Ishikawa (cell line): ENCODE results near the gene LYSET.

Experiments
- CEBPB ChIP-seq: IDR thresholded peaks from 2 replicates; pipeline ENCODE4 v1.6.1; 2012
- CREB1 ChIP-seq: IDR thresholded peaks from 2 replicates; pipeline ENCODE4 v1.6.1; 2012; ENCODE audit warnings: low read depth
- EGR1 ChIP-seq: IDR thresholded peaks from 2 replicates; pipeline ENCODE4 v1.6.1; 2012
- EP300 ChIP-seq: IDR thresholded peaks from 2 replicates; pipeline ENCODE4 v1.6.1; 2012; ENCODE audit warnings: borderline replicate concordance
- FOXM1 ChIP-seq: IDR thresholded peaks from 2 replicates; pipeline ENCODE4 v1.6.1; 2012; ENCODE audit warnings: low read depth, borderline replicate concordance
- NFIC ChIP-seq: IDR thresholded peaks from 2 replicates; pipeline ENCODE4 v1.6.1; 2012
- RAD21 ChIP-seq: IDR thresholded peaks from 2 replicates; pipeline ENCODE4 v1.6.1; 2012; ENCODE audit warnings: low read depth
- REST ChIP-seq: IDR thresholded peaks from 2 replicates; pipeline ENCODE4 v1.6.1; 2012; ENCODE audit warnings: low read depth, mild to moderate bottlenecking
- TAF1 ChIP-seq: IDR thresholded peaks from 2 replicates; pipeline ENCODE4 v1.6.1; 2012; ENCODE audit warnings: low read depth, mild to moderate bottlenecking
- TCF12 ChIP-seq: IDR thresholded peaks from 2 replicates; pipeline ENCODE4 v1.6.1; 2012; ENCODE audit warnings: low read depth
- TEAD4 ChIP-seq: IDR thresholded peaks from 2 replicates; pipeline ENCODE4 v1.6.1; 2012
- USF1 ChIP-seq: IDR thresholded peaks from 2 replicates; pipeline ENCODE4 v1.6.1; 2012
- YY1 ChIP-seq: IDR thresholded peaks from 2 replicates; pipeline ENCODE4 v1.6.1; 2012; ENCODE audit warnings: low read depth
- ZBTB7A ChIP-seq: IDR thresholded peaks from 2 replicates; pipeline ENCODE4 v1.6.1; 2012; ENCODE audit warnings: low read depth
- TF ChIP-seq, protein P1 (sequence below): IDR thresholded peaks from 2 replicates; pipeline ENCODE4 v1.6.1; 2012

The LYSET gene

DNA sequence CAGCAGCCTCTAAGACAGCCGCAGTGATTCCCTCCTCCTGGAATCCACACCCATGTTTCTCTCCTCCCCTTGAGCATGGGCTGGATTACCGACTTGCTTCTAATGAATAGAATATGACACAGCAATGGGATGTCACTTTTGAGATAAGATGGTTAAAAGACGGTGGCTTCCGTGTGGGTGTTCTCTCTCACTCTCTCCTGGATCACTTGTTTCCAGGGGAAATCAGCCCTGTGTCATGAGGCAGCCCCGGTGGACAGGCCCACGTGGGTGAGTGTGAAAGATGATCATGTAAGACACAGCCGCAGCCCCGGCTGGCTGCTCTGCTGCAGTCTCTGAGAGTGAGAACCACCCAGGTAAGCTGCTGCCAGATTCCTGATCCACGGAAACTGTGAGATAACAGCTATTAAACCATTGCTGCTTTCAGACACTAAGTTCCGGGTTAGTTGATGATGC lies 11.1 kb upstream of the LYSET start:
- no peak for TF ChIP-seq USF1
- no peak for TF ChIP-seq NFIC
- TF ChIP-seq FOXM1 = no peak
- no peak for TF ChIP-seq TEAD4
- TF ChIP-seq EP300 = no peak
- no peak for TF ChIP-seq YY1

- TF ChIP-seq EGR1 = 0 out of 2 replicates have a peak, but pooled peaks have one; percentile 15
Observed at GRCh38 chr14:93174731-93175130, 10.4 kb upstream of the LYSET start.

DNA sequence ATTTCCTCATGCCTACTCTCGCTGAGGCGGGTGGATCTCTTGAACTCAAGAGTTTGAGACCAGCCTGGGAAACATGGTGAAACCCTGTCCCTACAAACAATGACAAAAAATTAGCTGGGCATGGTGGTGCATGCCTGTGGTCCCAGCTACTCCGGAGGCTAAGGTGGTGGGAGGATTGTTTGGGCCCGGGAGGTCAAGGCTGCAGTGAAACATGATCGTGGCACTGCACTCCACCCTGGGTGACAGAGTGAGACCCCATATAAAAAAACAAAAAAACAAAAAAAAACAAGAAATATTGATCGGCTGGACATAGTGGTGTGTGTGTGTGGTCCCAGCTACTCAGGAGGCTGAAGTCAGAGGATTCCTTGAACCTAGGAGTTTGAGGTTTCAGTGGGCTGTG lies 9.6 kb upstream of the LYSET start:
- TF ChIP-seq USF1 = no peak
- no peak for TF ChIP-seq TCF12
- no peak for TF ChIP-seq NFIC
- no peak for TF ChIP-seq CREB1
- TF ChIP-seq TEAD4 = no peak
- TF ChIP-seq, protein P1, sequence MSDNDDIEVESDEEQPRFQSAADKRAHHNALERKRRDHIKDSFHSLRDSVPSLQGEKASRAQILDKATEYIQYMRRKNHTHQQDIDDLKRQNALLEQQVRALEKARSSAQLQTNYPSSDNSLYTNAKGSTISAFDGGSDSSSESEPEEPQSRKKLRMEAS = no peak
- no peak for TF ChIP-seq REST
- no peak for TF ChIP-seq EGR1
- no peak for TF ChIP-seq YY1

DNA sequence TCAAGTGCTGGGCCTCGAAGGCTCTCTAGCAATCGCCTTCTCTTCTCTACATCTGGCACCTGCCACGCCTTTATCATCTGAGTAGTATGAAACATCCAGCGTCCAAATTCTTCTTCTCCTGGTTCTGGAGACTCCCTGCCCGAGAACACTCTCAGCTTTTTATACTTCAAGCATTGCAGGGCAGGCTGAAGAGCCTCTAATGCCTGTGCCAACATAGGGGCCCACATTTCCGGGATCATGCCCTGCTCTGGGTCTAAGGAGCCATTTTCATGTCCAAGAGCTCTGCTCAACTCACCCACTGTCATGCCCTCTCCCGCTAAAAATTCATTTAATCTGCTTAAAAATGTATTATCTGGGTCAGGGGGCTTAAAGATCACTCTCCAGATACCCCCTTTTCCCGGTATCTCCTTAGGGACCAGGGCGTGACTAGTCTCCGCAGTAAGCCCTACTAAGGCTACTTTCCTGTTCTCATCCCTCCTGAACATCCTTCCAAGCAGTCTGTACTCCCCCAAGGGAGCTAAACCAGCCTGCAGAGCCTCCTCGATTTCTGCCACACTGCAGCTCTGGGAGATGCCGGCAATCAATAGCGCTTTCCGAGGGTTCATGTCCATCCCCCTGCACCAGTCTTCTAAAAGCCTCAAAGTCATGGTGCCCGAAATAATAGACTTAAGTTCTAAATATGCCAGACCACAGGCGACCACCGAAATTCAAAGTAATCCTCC lies 1.4 kb upstream of the LYSET start:
- TF ChIP-seq ZBTB7A (no peak), NFIC (no peak), EP300 (no peak), RAD21 (no peak), CEBPB (no peak), FOXM1 (no peak), CREB1 (no peak), TCF12 (no peak), TEAD4 (no peak), YY1 (no peak), TAF1 (no peak), USF1 (no peak), EGR1 (no peak), REST (no peak)
- TF ChIP-seq, protein P1 = no peak

- no peak for TF ChIP-seq USF1
- no peak for TF ChIP-seq FOXM1
- TF ChIP-seq TCF12 = no peak
Observed at GRCh38 chr14:93185349-93185720, 218 bp downstream of the LYSET start.

DNA sequence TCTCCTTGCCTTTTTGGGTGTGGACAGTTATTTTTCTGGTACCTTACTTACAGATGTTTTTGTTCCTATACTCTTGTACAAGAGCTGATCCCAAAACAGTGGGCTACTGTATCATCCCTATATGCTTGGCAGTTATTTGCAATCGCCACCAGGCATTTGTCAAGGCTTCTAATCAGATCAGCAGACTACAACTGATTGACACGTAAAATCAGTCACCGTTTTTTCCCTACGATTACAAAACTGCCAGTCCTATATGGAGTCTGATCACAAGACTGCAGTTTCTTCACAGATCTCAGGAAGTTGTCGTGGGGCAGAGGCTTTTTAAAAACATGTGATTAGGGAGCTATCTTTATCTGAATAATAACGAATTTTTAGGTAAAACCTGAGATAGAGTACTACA lies 1.3 kb downstream of the LYSET start:
- TF ChIP-seq FOXM1 (no peak), ZBTB7A (no peak), USF1 (no peak), RAD21 (no peak), NFIC (no peak), TCF12 (no peak), REST (no peak), YY1 (no peak), TAF1 (no peak), EGR1 (no peak), EP300 (no peak)
- TF ChIP-seq, protein P1 = no peak
